Right lobe of liver (tissue), 6 donors: ENCODE measurements around the gene ZNF175. TPM values are rescaled to one million over a fixed set of nuclear protein-coding genes. Genes with fewer than 3 reads are reported as not detected.

Experiments
- ATAC-seq, 4 donors: fragments of 200-7000 bp; cut with Tn5 transposase; one replicate each; pipeline ENCODE4 v1.9.1; 2020; ENCODE audit warnings: mild to moderate bottlenecking in 4 of 4, moderate library complexity in 4 of 4
- DNase-seq, 3 donors: peaks; one replicate each; pipeline ENCODE4 v3.0.0-alpha.2; 2020
- H3K27ac ChIP-seq, 3 donors: fragments of 200-600 bp; one replicate each; pipeline ENCODE4 v1.8.0; 2022
- H3K27me3 ChIP-seq, 2 donors: fragments of 200-600 bp; one replicate each; pipeline ENCODE4 v1.8.0; 2022
- H3K36me3 ChIP-seq, 4 donors: fragments of 200-600 bp; sonication (generic) in 1 of 4; one replicate each; pipeline versions ENCODE4 v1.5.1 to v1.8.0; 2017 to 2022; ENCODE audit warnings: control low read depth in 1 of 4
- H3K4me1 ChIP-seq, 4 donors: fragments of 200-600 bp; sonication (generic) in 1 of 4; one replicate each; pipeline versions ENCODE4 v1.5.1 to v1.8.0; 2017 to 2022; ENCODE audit warnings: control low read depth in 1 of 4
- H3K4me3 ChIP-seq, 3 donors: fragments of 200-600 bp; one replicate each; pipeline ENCODE4 v1.8.0; 2022
- H3K9me3 ChIP-seq, 4 donors: fragments of 200-600 bp; sonication (generic) in 1 of 4; one replicate each; pipeline versions ENCODE4 v1.5.1 to v1.8.0; 2017 to 2022; ENCODE audit warnings: control low read depth in 1 of 4
- CTCF ChIP-seq, 4 donors: fragments of 200-600 bp in 3 of 4; fragments of 450-650 bp in 1 of 4; IDR thresholded peaks; one replicate each; pipeline versions ENCODE4 v1.5.1 to v1.8.0; 2016 to 2022; ENCODE audit warnings: antibody characterized with exemption in 4 of 4, mild to moderate bottlenecking in 2 of 4
- POLR2A ChIP-seq: fragments of 450-650 bp; IDR thresholded peaks from one replicate; pipeline ENCODE4 v1.6.1; 2017; ENCODE audit warnings: antibody characterized with exemption, mild to moderate bottlenecking
- WGBS: methylation state at CpG from one replicate; pipeline ENCODE4 v1.1.6; 2018; ENCODE audit warnings: low coverage, low lambda C conversion rate; ENCODE audit not compliant: insufficient coverage; ENCODE audit errors: missing lambda C conversion rate; 5-methylcytosine and 5-hydroxymethylcytosine counted together
- intact Hi-C, 2 donors: fragments of 100-400 bp; cut with DNase I; formaldehyde crosslinking; loops; one replicate each; pipeline versions ENCODE4 v1.11.2 to v1.14.1; 2022
- total RNA-seq, 6 experiments: library from RNA; depleted of rRNA in 2 of 6; stranded (reverse); fragments of >200 nt in 2 of 6; fragmentation: NEBNext Ultra II Directional in 3 of 6; extraction: Animal tissue kit (Norgen Biotek cat#: 25700) in 3 of 6; gene quantifications; one replicate each; pipeline versions ENCODE4 v1.1.0 to v1.2.4, GENCODE V29; 2016 to 2023
- donor health status: DM: no; HTN: yes; CAD: no.
- donor health status: DM: no; HTN: no; CAD: no.
- donor health status: DM: no; HTN: no; CAD: no.
- donor health status: DM: no; HTN: yes; CAD: no.
- donor health status: DM: no; HTN: yes; CAD: no.

Gene ZNF175
- total RNA-seq, 6 experiments from 2014 or later = 1.2 to 5.2 (median 4.4) TPM

GRCh38 chr19:51590441-51590840, 19.4 kb downstream of the ZNF175 start:
- no peak for ATAC-seq
- WGBS = 100% methylated on average over 2 of the region's 3 CpGs
- intact Hi-C loops = loop anchor here (5.0 to 10.0 kb wide), 2 partner anchors 476 to 483 kb away; partner anchors contain the start of gene CTU1 (in 1 of the 2)
- Histone ChIP-seq H3K27ac (no peak overlapping the region), H3K4me3 (no peak overlapping the region), H3K9me3 (peaks cover 0 to 15% (median 9%) of the 10 kb centered on the region in 4 donors), H3K36me3 (peaks cover 0 to 16% (median 0%) of the 10 kb centered on the region in 4 donors), H3K4me1 (peaks cover 0 to 12% (median 3%) of the 10 kb centered on the region in 4 donors), H3K27me3 (no peaks in the 10 kb centered on the region)
- TF ChIP-seq POLR2A (no peak), CTCF (IDR thresholded peaks at IDR 0.05) (no peak)
- no peak for DNase-seq

GRCh38 chr19:51592521-51592920, 21.4 kb downstream of the ZNF175 start:
- H3K27ac ChIP-seq = no peak overlapping the region

DNA sequence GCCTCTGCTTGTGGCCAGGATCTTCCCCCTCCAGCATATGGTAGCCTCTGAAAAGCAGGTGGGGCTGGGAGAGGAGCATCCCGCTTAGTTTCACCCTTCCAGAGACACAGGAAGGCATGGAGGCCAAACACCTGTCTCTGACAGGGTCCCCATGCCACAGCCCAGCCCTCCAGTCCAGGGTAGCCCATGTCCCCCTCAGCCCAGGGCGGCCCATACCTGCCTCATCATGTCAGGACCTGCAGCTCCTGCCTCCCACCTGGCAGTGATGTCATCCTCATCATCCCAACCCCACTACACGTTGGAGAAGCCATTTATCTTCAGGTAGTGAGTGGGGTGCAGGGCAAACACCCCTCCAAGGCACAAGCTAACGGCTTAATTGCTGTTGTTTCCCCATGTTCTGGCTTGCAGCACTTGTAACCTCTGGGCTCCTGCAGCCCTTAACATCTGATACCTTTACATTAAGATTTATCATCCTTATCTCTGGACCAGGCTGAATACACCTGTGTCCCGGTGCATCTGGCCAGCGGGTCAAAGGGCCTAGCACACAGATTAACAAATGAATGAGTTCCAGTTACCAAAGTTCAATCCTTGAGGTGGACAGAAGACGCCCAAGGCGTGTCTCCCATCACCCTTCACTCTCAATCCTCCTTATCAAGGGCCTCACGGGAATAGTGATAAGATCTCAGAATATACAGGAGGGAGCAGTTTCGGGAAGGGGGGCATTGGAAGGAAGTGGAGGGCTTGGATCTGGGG, 22.2 kb downstream of the ZNF175 start:
- no peak for DNase-seq
- no peak for ATAC-seq
- Histone ChIP-seq H3K27me3 (no peaks in the 10 kb centered on the region), H3K9me3 (no peaks in the 10 kb centered on the region), H3K4me1 (peaks cover 0 to 12% (median 3%) of the 10 kb centered on the region in 4 donors), H3K36me3 (no peaks in the 10 kb centered on the region), H3K27ac (no peak overlapping the region), H3K4me3 (peak overlapping the region; percentile 30 to 62 (median 60))
- intact Hi-C loops = loop anchor here (5.0 to 10.0 kb wide), 2 partner anchors 479 to 486 kb away; partner anchors contain the start of gene CTU1 (in 1 of the 2)
- TF ChIP-seq POLR2A (no peak), CTCF (IDR thresholded peaks at IDR 0.05) (no peak)
- WGBS = 21% methylated on average over 7 of the region's 10 CpGs

More at GRCh38 chr19:51592521-51592920, 21.4 kb downstream of the ZNF175 start:
- no peaks in the 10 kb centered on the region for H3K36me3 ChIP-seq
- no peak overlapping the region for H3K4me3 ChIP-seq
- WGBS = 86% methylated on average over 1 of the region's 1 CpG
- no peaks in the 10 kb centered on the region for H3K27me3 ChIP-seq
- H3K4me1 ChIP-seq = peaks cover 0 to 12% (median 3%) of the 10 kb centered on the region in 4 donors
- TF ChIP-seq POLR2A (no peak), CTCF (IDR thresholded peaks at IDR 0.05) (no peak)
- peaks cover 0 to 8% (median 2%) of the 10 kb centered on the region in 4 donors for H3K9me3 ChIP-seq
- intact Hi-C loops = loop anchor here (5.0 to 10.0 kb wide), 2 partner anchors 478 to 485 kb away; partner anchors contain the start of gene CTU1 (in 1 of the 2)
- DNase-seq = no peak
- no peak for ATAC-seq

DNA sequence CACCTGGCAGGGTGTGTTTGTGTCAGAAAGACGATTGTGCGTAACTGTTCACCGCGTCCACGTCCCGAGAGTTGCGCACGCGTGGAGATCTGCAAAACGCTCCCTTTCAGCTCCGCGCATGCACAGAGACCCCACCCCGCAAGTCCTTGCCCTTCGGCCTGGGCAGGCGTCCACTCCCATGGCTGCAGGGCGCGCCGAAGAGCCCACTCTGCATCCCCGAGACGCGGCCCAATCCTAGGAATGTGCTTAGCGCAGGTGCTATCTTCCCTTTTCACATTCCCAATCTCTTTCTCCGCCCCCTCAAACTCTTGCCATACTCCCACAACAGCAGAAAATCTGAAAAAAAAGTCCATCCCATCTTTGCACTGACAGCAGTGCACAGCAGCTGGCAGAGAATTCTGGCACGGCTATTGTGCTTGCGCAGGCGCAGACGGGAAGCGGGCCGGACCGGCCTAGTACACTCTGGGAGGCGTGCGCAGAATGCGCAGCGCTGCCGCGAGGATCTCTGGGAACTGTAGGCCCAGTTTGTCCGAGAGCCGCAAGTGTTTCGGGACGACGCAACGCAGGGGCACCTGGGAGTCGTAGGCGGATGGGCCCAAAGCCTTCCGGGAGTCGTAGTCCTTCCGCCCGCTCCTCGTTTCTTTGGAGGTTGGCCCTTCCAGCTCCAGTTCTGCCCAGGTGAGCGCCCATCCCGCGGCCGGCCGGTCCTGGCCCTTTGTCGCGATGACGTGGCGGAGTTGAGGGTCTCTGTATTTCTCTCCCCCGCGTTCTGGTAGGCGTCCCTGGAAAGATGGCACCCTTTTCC, 23.1 kb downstream of the ZNF175 start:
- peaks cover 0 to 12% (median 3%) of the 10 kb centered on the region in 4 donors for H3K4me1 ChIP-seq
- no peaks in the 10 kb centered on the region for H3K9me3 ChIP-seq
- DNase-seq = peak; percentile 99 to 100 (median 99)
- no peak for TF ChIP-seq CTCF (IDR thresholded peaks at IDR 0.05)
- 0% methylated on average over 34 of the region's 61 CpGs for WGBS
- H3K27ac ChIP-seq = no peak overlapping the region
- peak overlapping the region; percentile 30 to 62 (median 60) for H3K4me3 ChIP-seq
- no peaks in the 10 kb centered on the region for H3K27me3 ChIP-seq
- intact Hi-C loops = loop anchor here (5.0 to 10.0 kb wide), 2 partner anchors 479 to 487 kb away; partner anchors contain the start of gene CTU1 (in 1 of the 2)
- peak; percentile 99 to 100 (median 100) for ATAC-seq
- no peaks in the 10 kb centered on the region for H3K36me3 ChIP-seq
